Measurements from ENCODE around the gene TMIGD3.

The TMIGD3 gene

GRCh38 chr1:111453706-111454105, 49.7 kb downstream of the TMIGD3 start:
- WGBS (ENCODE audit: extremely low coverage, insufficient coverage, insufficient read length): no CpG with 5 or more reads among the region's 3 CpGs
- H2BK5ac ChIP-seq (ENCODE audit: low read depth, low read length, poor library complexity): no peak overlapping the region
- H3K14ac ChIP-seq (ENCODE audit: low read length): no peak overlapping the region
- H3K18ac ChIP-seq (ENCODE audit: low read length): no peak overlapping the region
- peaks cover 7% of the 10 kb centered on the region for H3K79me2 ChIP-seq (ENCODE audit: control insufficient read depth, insufficient read depth, low read length, poor library complexity)
- no peak overlapping the region for H3K27ac ChIP-seq (ENCODE audit: low read depth, low read length)
- H3K4me3 ChIP-seq (ENCODE audit: low read depth, low read length): no peak overlapping the region
- no peak overlapping the region for H4K91ac ChIP-seq (ENCODE audit: low read depth, low read length)
- DNase-seq: peak; percentile 88 to 95
- no peak overlapping the region for H3K4me2 ChIP-seq (ENCODE audit: low read length)
- no peak overlapping the region for H4K8ac ChIP-seq (ENCODE audit: low read depth, low read length)
- peaks cover 6% of the 10 kb centered on the region for H3K79me1 ChIP-seq (ENCODE audit: low read length)
- H2AFZ ChIP-seq (ENCODE audit: insufficient read depth, low read length, poor library complexity): no peak overlapping the region
- no peak overlapping the region for H4K12ac ChIP-seq (ENCODE audit: low read depth, low read length)
- H3K9ac ChIP-seq (ENCODE audit: low read length): no peak overlapping the region
- H3K4me1 ChIP-seq (ENCODE audit: control insufficient read depth in 1 of 2, insufficient read depth in 2 of 2, low read length in 2 of 2): peaks cover 0 to 2% of the 10 kb centered on the region in 2 experiments
- H3K27me3 ChIP-seq (ENCODE audit: insufficient read depth, low read length): no peaks in the 10 kb centered on the region
- no peak overlapping the region for H3K4ac ChIP-seq (ENCODE audit: low read depth, low read length)
- H3K36me3 ChIP-seq (ENCODE audit: control insufficient read depth in 1 of 2, insufficient read depth in 2 of 2, low read length in 2 of 2): peaks cover 8 to 15% of the 10 kb centered on the region in 2 experiments
- no peaks in the 10 kb centered on the region for H3K9me3 ChIP-seq (ENCODE audit: insufficient read depth, low read depth, low read length)
- no peak overlapping the region for H2BK120ac ChIP-seq (ENCODE audit: insufficient read depth, low read length, poor library complexity)
- H2BK12ac ChIP-seq (ENCODE audit: low read length): no peak overlapping the region
- no peak overlapping the region for H2AK5ac ChIP-seq (ENCODE audit: low read length)
- no peak overlapping the region for H3K23ac ChIP-seq (ENCODE audit: low read length)

DNA sequence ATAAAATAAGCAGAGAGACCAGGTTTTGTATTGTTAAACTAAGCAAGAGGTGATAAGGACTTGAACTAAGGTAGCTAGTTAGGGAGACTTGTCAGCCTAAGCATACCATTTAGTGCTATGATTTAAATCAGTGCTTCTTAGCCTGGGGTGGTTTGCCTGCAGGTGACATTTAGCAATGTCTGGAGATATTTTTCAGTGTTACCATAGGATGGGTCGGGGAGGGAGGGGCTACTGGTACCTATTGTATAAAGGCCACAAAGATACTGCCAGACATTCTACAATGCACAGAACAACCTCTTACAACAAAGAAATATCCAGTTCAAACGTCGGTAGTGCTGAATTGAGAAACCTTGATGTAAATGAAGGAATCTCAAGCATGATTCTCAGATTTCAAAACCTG, 50.9 kb downstream of the TMIGD3 start:
- Histone ChIP-seq H2AFZ (ENCODE audit: insufficient read depth, low read length, poor library complexity) (no peak overlapping the region), H3K79me1 (ENCODE audit: low read length) (peaks cover 9% of the 10 kb centered on the region), H3K23ac (ENCODE audit: low read length) (no peak overlapping the region), H4K8ac (ENCODE audit: low read depth, low read length) (no peak overlapping the region), H2BK12ac (ENCODE audit: low read length) (no peak overlapping the region), H3K79me2 (ENCODE audit: control insufficient read depth, insufficient read depth, low read length, poor library complexity) (peaks cover 12% of the 10 kb centered on the region), H4K91ac (ENCODE audit: low read depth, low read length) (no peak overlapping the region), H3K27ac (ENCODE audit: low read depth, low read length) (no peak overlapping the region), H3K14ac (ENCODE audit: low read length) (no peak overlapping the region), H2BK5ac (ENCODE audit: low read depth, low read length, poor library complexity) (no peak overlapping the region), H3K4me3 (ENCODE audit: low read depth, low read length) (no peak overlapping the region), H3K36me3 (ENCODE audit: control insufficient read depth in 1 of 2, insufficient read depth in 2 of 2, low read length in 2 of 2) (peaks cover 6 to 9% of the 10 kb centered on the region in 2 experiments), H2BK120ac (ENCODE audit: insufficient read depth, low read length, poor library complexity) (no peak overlapping the region), H3K4ac (ENCODE audit: low read depth, low read length) (no peak overlapping the region), H2AK5ac (ENCODE audit: low read length) (no peak overlapping the region), H3K18ac (ENCODE audit: low read length) (no peak overlapping the region), H3K4me2 (ENCODE audit: low read length) (no peak overlapping the region), H3K9ac (ENCODE audit: low read length) (no peak overlapping the region), H3K9me3 (ENCODE audit: insufficient read depth, low read depth, low read length) (no peaks in the 10 kb centered on the region), H3K27me3 (ENCODE audit: insufficient read depth, low read length) (no peaks in the 10 kb centered on the region), H4K12ac (ENCODE audit: low read depth, low read length) (no peak overlapping the region), H3K4me1 (ENCODE audit: control insufficient read depth in 1 of 2, insufficient read depth in 2 of 2, low read length in 2 of 2) (peaks cover 0 to 2% of the 10 kb centered on the region in 2 experiments)
- WGBS (ENCODE audit: extremely low coverage, insufficient coverage, insufficient read length): no CpG with 5 or more reads among the region's 3 CpGs
- peak; percentile 95 to 98 for DNase-seq

DNA sequence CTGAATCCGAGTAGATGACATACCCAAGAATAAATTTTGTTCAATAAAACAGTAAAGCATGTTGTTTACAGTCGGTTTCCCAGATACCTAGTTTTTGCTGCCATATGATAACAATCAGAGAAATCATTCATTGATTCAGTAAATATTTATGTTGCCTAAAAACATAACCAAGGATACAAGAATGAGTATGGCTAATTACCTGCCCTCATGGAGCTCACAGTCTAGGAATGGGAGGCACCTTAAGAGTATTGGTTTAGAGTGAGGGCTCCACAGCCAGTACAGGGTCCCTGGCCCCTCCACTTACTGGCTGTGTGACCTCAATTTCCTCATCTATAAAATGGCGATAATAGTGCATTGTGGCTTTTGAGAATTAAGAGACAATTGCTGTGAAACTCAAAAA, 53.2 kb downstream of the TMIGD3 start:
- no peaks in the 10 kb centered on the region for H3K9me3 ChIP-seq (ENCODE audit: insufficient read depth, low read depth, low read length)
- no CpG with 5 or more reads among the region's 3 CpGs for WGBS (ENCODE audit: extremely low coverage, insufficient coverage, insufficient read length)
- H4K12ac ChIP-seq (ENCODE audit: low read depth, low read length): peak overlapping the region; percentile 77
- H3K79me1 ChIP-seq (ENCODE audit: low read length): peaks cover 9% of the 10 kb centered on the region
- H2BK5ac ChIP-seq (ENCODE audit: low read depth, low read length, poor library complexity): no peak overlapping the region
- peaks cover 5 to 13% of the 10 kb centered on the region in 2 experiments for H3K36me3 ChIP-seq (ENCODE audit: control insufficient read depth in 1 of 2, insufficient read depth in 2 of 2, low read length in 2 of 2)
- H2BK120ac ChIP-seq (ENCODE audit: insufficient read depth, low read length, poor library complexity): no peak overlapping the region
- no peak overlapping the region for H2BK12ac ChIP-seq (ENCODE audit: low read length)
- H3K9ac ChIP-seq (ENCODE audit: low read length): peak overlapping the region; percentile 96
- DNase-seq: no peak
- no peak overlapping the region for H4K8ac ChIP-seq (ENCODE audit: low read depth, low read length)
- H2AFZ ChIP-seq (ENCODE audit: insufficient read depth, low read length, poor library complexity): no peak overlapping the region
- H2AK5ac ChIP-seq (ENCODE audit: low read length): no peak overlapping the region
- H3K4me1 ChIP-seq (ENCODE audit: control insufficient read depth in 1 of 2, insufficient read depth in 2 of 2, low read length in 2 of 2): peaks cover 2 to 4% of the 10 kb centered on the region in 2 experiments
- no peak overlapping the region for H3K4me3 ChIP-seq (ENCODE audit: low read depth, low read length)
- no peak overlapping the region for H3K18ac ChIP-seq (ENCODE audit: low read length)
- H3K23ac ChIP-seq (ENCODE audit: low read length): no peak overlapping the region
- no peak overlapping the region for H3K27ac ChIP-seq (ENCODE audit: low read depth, low read length)
- no peak overlapping the region for H3K14ac ChIP-seq (ENCODE audit: low read length)
- peak overlapping the region; percentile 81 for H3K4ac ChIP-seq (ENCODE audit: low read depth, low read length)
- peaks cover 12% of the 10 kb centered on the region for H3K79me2 ChIP-seq (ENCODE audit: control insufficient read depth, insufficient read depth, low read length, poor library complexity)
- H3K27me3 ChIP-seq (ENCODE audit: insufficient read depth, low read length): no peaks in the 10 kb centered on the region
- no peak overlapping the region for H4K91ac ChIP-seq (ENCODE audit: low read depth, low read length)
- peak overlapping the region; percentile 79 for H3K4me2 ChIP-seq (ENCODE audit: low read length)

DNA sequence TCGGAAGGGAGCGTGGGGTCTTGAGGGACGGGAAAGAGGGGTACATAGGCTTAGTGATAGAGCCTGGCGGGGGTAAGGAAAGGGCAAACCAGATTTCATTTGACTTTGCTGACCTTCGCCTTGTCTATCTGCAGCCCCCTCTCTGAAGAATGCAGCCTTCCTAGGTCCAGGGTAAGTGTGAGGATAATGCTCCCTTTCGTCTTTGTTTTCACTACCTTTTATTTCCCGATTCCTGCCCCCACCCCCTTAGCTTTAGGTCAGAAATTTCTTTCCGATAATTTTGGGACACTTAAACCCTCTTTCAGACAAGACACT, 53.8 kb downstream of the TMIGD3 start:
- H3K4me3 ChIP-seq (ENCODE audit: low read depth, low read length): peak overlapping the region; percentile 95
- H3K36me3 ChIP-seq (ENCODE audit: control insufficient read depth in 1 of 2, insufficient read depth in 2 of 2, low read length in 2 of 2): peaks cover 5 to 13% of the 10 kb centered on the region in 2 experiments
- peak overlapping the region; percentile 94 for H4K12ac ChIP-seq (ENCODE audit: low read depth, low read length)
- H3K4me1 ChIP-seq (ENCODE audit: control insufficient read depth in 1 of 2, insufficient read depth in 2 of 2, low read length in 2 of 2): peaks cover 2 to 4% of the 10 kb centered on the region in 2 experiments
- H2BK12ac ChIP-seq (ENCODE audit: low read length): no peak overlapping the region
- peak overlapping the region; percentile 90 for H3K14ac ChIP-seq (ENCODE audit: low read length)
- H4K91ac ChIP-seq (ENCODE audit: low read depth, low read length): peak overlapping the region; percentile 88
- H2AFZ ChIP-seq (ENCODE audit: insufficient read depth, low read length, poor library complexity): peak overlapping the region; percentile 84
- H3K4ac ChIP-seq (ENCODE audit: low read depth, low read length): peak overlapping the region; percentile 71
- H4K8ac ChIP-seq (ENCODE audit: low read depth, low read length): peak overlapping the region; percentile 96
- DNase-seq: no peak
- H3K79me2 ChIP-seq (ENCODE audit: control insufficient read depth, insufficient read depth, low read length, poor library complexity): peaks cover 12% of the 10 kb centered on the region
- H3K9me3 ChIP-seq (ENCODE audit: insufficient read depth, low read depth, low read length): no peaks in the 10 kb centered on the region
- peak overlapping the region; percentile 75 for H3K27ac ChIP-seq (ENCODE audit: low read depth, low read length)
- H3K27me3 ChIP-seq (ENCODE audit: insufficient read depth, low read length): no peaks in the 10 kb centered on the region
- no peak overlapping the region for H3K23ac ChIP-seq (ENCODE audit: low read length)
- H3K79me1 ChIP-seq (ENCODE audit: low read length): peaks cover 9% of the 10 kb centered on the region
- peak overlapping the region; percentile 69 for H2AK5ac ChIP-seq (ENCODE audit: low read length)
- WGBS (ENCODE audit: extremely low coverage, insufficient coverage, insufficient read length): no CpG with 5 or more reads among the region's 8 CpGs
- peak overlapping the region; percentile 62 for H3K18ac ChIP-seq (ENCODE audit: low read length)
- peak overlapping the region; percentile 58 for H2BK5ac ChIP-seq (ENCODE audit: low read depth, low read length, poor library complexity)
- H2BK120ac ChIP-seq (ENCODE audit: insufficient read depth, low read length, poor library complexity): peak overlapping the region; percentile 34
- H3K9ac ChIP-seq (ENCODE audit: low read length): peak overlapping the region; percentile 96
- peak overlapping the region; percentile 79 for H3K4me2 ChIP-seq (ENCODE audit: low read length)

Data from trophoblast cell (in vitro differentiated cells and primary cell).